Inferior parietal cortex (tissue), 1 donor: Measurements from ENCODE around the gene AOX1.
"Not testable (repeated sequence)": the region's sequence is repeated elsewhere in the genome, so short reads cannot be mapped to it uniquely, and the experiment has no call there.

Experiments used
- DNase-seq: peaks from one replicate; pipeline ENCODE4 v3.0.0-alpha.2; 2016; ENCODE audit errors: extremely low spot score

Gene AOX1

DNA sequence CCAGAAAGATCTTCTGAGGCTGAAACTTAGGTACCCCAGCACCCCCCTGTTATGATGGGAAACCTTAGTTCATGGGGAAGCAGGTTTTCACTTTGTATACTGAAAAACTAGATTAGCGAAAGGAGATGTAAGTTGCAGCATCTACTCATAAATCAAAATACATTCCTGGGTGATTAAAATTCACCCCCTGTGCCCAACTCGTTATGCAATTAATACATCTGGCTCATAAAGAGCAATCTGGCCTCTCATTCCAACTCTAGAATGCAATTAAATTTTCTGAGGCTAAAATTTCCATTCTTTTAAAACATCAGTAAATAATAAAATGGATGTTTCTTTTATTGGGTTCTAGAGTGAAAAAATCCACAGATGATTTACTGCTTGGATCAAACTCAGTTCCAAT is 115.0 kb downstream of the AOX1 start:
- DNase-seq, result no peak

DNA sequence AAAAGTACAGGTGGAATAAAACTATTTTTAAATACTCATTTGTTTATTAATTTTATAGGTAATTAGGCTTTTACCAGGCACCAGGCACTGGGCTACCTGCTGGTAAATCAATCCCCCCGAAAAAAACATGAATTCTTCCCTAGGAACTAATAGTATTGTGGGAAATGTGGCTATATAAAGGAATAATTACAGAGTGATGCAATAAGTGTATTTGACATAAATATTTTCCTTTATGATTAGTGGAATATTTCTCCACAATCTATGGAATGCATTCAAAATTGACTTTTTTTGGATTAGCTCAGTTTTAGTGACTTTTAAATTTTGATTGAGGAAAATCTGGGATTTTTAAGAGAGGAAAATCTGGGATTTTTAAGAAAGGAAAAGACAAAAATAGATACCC is 116.2 kb downstream of the AOX1 start:
- DNase-seq, result no peak

DNA sequence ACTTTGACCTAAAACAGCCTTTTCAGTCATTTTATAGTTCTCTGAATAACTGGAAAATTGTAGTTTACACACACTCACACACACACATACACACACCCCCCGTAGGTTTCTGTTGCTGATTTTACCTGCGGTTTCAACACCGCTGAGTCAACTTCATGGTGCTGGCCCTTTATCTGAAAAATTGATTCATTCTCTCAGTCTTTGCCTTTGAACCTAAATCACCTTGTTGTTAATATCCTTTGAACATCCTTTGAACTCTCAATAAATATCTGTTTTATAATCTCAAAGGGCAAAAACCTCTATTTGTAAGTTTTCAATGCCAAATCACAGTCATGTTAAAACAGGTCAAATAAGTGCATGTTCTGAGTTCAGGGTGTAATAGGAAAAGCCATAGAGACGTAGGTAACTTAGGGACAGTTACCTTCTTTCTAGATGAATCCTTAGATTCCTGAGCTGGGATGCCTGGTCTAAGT is 116.9 kb downstream of the AOX1 start:
- DNase-seq, result no peak

DNA sequence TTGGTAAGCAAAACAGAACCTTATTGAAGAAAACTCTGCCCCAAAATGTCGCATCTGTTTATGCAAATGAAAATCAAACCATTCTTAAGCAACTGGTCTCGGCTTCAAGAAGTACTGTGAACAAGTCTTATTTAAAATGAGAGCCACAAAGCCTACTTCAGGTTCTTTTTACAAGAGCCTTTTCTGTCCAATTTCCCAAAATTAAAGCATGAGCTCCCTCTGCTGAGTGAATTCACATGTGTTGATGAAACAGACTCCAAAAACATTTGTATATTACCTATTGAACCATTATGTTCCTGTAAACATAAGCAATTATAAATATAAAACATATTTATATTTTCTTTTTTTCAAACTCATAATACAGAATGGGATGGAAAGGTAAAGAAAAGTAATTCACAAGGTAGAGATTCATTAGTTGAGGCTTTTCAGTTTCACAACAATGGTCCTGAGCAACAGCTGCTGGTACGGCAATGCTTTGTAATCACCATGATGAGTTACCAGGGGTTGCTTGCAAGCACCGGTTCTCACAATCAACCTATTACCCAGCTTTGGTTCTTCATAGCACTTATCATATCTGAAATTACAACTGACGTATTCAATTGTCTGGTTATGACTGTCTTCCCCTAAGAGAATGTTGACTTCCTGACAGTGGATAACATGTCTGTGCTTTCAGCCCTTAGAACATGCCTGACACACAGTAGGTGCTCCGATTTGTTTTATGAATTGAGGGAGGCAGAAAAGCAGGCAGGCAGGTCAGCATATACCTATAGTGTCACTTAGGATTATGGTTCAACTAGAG is 117.5 kb downstream of the AOX1 start:
- peak; percentile 92 for DNase-seq

DNA sequence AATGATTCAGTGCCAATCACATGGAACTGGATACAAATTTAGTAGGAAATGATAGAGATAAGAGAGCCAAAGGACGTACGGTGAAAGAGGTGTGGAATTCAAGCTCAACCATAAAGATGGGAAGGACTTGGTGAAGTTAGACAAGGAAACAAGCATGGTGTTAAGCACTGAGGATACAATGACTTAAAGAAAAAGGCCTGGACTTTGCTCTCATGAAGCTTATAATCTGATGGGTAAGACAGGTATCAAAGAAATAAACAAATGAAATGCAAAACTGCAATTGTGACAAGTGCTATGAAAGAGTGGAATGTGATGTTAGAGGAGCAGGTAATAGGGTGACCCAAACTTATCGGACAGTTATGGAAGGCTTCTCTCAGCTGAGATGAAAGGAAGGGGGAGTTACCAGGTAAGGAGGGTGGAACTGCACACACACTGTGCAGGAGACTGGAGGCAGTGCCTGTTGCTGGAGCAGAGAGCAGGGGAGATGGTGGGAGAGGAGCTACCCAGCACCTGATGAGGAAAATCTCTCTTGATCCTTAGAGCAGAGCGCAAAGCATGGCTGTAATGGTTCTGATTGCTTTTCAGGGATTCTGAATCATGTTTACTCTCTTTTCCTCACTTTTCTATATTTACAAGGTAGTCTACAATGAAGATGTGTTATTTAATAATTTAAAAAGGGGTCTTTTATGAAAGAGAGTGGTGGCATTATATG is 118.3 kb downstream of the AOX1 start:
- DNase-seq, result no peak

DNA sequence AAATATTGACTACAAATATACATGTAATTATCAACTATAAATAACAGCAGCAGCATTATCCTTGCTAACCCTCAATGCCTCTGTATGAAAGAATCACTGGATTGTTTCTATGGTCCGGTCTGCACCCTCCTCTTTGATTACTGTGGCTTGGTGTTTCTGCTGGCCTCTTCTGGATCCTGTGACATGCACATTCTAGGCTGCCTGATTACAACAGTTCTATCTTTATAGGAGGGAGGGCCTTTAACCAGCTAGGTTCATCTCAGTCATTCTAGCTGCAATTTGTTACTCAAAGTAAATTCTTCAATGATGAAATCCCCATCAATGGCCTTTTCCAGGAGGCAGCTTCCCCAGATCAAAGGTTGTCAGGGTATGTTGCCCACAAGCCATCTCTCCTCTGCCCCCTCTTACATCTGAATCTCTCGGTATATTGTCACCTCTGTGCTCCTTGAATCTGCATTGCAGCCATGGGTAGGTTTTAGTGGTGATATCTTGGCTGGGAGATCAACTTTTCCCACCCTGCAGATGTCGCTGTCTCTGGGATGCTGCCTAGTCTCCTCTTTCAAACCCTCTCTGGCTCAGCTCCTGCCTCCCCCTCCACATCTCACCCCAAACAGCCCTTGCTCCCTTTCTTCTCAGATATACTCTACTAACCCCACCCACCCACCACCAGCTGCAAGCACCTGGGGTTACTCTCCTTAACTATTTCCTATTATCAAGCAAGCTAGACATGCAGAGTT is 119.7 kb downstream of the AOX1 start:
- peak; percentile 20 for DNase-seq

DNA sequence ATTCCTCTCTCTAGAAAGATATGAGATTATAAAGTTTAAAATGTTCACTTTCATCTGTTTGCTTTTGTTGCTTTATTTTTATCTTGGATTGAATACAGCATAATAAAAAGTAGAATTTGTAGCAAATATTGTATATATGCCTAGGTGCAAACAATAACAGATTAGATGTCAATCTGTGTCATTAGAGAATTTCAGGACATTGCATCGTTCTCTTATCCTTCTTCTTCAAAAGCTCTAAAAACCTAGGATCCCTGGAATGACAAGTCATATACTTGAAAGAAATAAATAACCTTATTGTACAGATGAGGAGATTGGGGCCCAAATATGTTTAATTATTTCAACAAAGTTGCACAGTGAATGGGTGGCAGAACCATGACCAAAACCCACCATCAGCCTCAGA is 123.1 kb downstream of the AOX1 start:
- no peak for DNase-seq

DNA sequence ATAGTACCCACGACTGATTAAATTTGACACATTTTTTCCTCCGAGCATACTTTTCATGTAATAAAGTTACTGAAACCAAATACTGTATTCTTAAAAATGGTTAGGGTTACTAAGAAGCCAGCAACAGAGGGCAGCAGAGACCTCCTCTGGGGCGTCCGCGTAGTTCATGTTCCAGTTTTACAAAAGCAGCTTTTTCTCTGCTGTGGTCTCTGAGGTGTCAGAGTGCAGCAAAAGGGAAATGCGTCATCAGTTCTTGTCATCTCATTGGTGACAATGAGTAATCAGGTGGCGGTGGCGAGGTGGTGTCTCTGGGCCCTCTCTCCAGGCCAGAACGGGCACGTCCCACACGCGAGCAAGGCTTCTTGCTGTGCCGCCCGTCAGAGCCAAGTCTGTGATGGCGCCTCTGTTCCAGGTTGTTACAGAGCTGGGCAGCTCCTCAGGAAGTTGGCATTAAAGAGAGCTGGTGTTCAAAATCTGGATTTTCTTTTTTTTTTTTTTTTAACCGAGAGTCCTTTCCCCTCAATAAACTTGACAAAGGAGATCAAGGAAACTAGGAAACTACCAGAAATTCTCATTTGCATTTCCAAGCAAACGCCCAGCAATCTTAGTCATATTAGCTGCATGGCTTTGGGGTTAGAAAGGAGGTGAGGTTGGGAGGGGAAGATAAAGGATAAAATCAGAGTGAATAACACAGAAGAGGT is 127.3 kb downstream of the AOX1 start:
- peak; percentile 94 for DNase-seq

DNA sequence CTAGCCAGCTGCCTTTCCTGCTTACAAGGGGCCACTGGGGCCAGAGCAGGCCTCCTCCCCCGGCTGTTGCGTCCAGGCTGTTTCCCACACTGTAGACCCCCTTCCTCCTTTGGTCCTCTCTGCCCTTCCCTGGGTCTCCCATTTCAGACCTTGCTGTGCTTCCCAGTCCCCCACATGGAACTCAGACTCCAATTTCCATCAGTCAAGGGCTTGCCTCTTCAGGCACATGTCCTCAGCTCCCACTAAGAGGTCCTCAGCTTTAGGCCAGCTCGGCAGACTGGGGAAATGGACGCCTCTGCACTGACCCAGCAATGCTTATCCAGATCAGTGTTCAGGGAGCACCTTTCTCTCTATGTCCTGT is 127.9 kb downstream of the AOX1 start:
- DNase-seq, result no peak

DNA sequence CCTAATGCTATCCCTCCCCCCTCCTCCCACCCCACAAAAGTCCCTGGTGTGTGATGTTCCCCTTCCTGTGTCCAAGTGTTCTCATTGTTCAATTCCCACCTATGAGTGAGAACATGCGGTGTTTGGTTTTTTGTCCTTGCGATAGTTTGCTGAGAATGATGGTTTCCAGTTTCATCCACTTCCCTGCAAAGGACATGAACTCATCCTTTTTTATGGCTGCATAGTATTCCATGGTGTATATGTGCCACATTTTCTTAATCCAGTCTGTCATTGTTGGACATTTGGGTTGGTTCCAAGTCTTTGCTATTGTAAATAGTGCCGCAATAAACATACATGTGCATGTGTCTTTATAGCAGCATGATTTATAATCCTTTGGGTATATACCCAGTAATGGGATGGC is 129.2 kb downstream of the AOX1 start:
- not testable (repeated sequence) for DNase-seq

DNA sequence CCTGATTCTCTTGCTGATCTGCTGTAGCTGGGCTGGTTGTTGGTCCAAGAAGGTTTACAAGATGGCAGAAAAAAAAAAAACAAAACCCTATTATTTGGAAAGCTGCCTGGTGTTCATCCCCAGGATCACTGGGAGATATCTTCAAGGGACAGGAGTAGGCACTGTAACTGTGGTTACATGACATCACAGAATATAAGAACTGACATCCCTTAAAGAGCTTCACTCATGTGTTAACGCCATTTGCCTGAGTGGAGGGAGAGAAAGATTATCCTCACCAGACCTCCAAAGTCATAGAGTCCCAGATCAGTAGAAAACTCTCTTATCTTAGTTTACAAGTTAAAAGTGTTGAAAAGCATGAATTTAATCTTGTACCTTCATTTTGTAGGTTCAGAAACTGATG is 130.6 kb downstream of the AOX1 start:
- DNase-seq, result no peak
